ENCODE measurements around the gene ZNF618.

DNA sequence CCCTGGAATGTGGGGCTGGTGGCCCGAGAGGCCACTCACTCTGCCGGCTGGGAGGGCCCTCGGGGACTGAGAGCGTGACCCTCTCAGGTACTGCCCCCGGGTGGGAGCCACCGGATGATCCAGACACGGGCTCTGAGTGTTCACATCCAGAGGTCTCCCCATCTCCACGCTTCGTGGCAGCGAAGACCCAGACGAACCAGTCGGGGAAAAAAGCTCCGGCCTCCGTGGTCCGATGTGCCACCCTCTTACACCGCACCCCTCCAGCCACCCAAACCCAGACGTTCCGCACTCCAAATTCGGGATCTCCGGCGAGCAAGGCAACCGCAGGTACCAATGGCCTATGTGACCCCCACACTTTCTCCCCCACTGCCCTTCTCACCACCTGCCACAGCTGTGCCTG, 152.5 kb downstream of the ZNF618 start:
- TF ChIP-seq, protein P1, sequence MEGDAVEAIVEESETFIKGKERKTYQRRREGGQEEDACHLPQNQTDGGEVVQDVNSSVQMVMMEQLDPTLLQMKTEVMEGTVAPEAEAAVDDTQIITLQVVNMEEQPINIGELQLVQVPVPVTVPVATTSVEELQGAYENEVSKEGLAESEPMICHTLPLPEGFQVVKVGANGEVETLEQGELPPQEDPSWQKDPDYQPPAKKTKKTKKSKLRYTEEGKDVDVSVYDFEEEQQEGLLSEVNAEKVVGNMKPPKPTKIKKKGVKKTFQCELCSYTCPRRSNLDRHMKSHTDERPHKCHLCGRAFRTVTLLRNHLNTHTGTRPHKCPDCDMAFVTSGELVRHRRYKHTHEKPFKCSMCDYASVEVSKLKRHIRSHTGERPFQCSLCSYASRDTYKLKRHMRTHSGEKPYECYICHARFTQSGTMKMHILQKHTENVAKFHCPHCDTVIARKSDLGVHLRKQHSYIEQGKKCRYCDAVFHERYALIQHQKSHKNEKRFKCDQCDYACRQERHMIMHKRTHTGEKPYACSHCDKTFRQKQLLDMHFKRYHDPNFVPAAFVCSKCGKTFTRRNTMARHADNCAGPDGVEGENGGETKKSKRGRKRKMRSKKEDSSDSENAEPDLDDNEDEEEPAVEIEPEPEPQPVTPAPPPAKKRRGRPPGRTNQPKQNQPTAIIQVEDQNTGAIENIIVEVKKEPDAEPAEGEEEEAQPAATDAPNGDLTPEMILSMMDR (IDR thresholded peaks at IDR 0.05; ENCODE audit: borderline replicate concordance, extremely low read depth, low read length, poor library complexity, severe bottlenecking): no peak
- TF ChIP-seq EZH2 (IDR thresholded peaks at IDR 0.05; ENCODE audit: borderline replicate concordance, low read depth, low read length, severe bottlenecking): no peak
